ENCODE measurements around the gene POU4F1. TPM values are rescaled to one million over a fixed set of nuclear protein-coding genes. Genes with fewer than 3 reads are reported as not detected.
"Not testable (repeated sequence)": the region's sequence is repeated elsewhere in the genome, so short reads cannot be mapped to it uniquely, and the experiment has no call there.

The POU4F1 gene
- polyA plus RNA-seq, 3 donors, result not detected

DNA sequence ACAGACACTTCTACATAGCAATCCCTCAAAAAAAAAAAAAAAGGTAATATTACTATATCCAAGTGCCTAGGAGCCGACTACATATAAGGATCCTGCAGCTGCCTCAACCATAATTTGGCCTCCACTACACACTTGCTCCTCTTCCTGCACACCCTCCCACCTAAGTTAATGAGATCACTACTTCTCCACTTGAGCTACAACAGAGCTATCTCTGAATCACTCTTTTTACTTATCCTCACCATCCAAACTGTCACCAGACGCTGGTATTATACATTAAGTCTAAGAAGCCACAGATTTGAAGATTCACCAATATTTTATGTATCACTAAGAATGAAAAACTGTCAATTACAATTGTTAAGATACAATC lies 47.3 kb upstream of the POU4F1 start:
- Histone ChIP-seq H3K4me1 (ENCODE audit: control insufficient read depth in 1 of 2, insufficient read depth in 2 of 2, low read length in 2 of 2) (peaks cover 8 to 11% of the 10 kb centered on the region in 2 donors), H3K27ac (ENCODE audit: low read depth in 1 of 2, low read length in 2 of 2) (no peak overlapping the region), H3K9ac (ENCODE audit: insufficient read depth, low read length, poor library complexity, severe bottlenecking) (no peak overlapping the region), H2AFZ (ENCODE audit: insufficient read depth, low read depth, low read length, poor library complexity, severe bottlenecking) (no peak overlapping the region), H3K27me3 (ENCODE audit: control insufficient read depth in 2 of 2, insufficient read depth in 2 of 2, low read length in 2 of 2) (no peaks in the 10 kb centered on the region), H4K20me1 (ENCODE audit: insufficient read depth, low read length) (peaks cover 99% of the 10 kb centered on the region), H3K4me2 (replicated peaks; ENCODE audit: extremely low read depth, low read length, poor library complexity, severe bottlenecking) (no peak overlapping the region), H3K79me2 (ENCODE audit: insufficient read depth, low read length) (peaks cover 100% of the 10 kb centered on the region), H3K36me3 (replicated peaks in 1 of 2; ENCODE audit: control insufficient read depth in 1 of 2, insufficient read depth in 2 of 2, low read length in 2 of 2) (peaks cover 0 to 5% of the 10 kb centered on the region in 2 donors), H3K9me3 (replicated peaks in 1 of 2; ENCODE audit: control insufficient read depth in 1 of 2, insufficient read depth in 1 of 2, low read length in 2 of 2) (no peaks in the 10 kb centered on the region), H3K4me3 (replicated peaks in 1 of 3; ENCODE audit: low read depth in 2 of 3, low read length in 3 of 3) (no peak overlapping the region)
- DNase-seq, result no peak
- Mint-ChIP-seq H3K4me1 (peaks cover 13% of the 10 kb centered on the region), H3K27me3 (ENCODE audit: low read depth in 3 of 3) (no peaks in the 10 kb centered on the region), H3K9me3 (no peaks in the 10 kb centered on the region), H3K4me3 (no peak overlapping the region), H3K36me3 (peaks cover under 1 to 2% of the 10 kb centered on the region in 2 donors), H3K27ac (no peak overlapping the region)
- WGBS (ENCODE audit: insufficient coverage), result 100% methylated on average over 1 of the region's 2 CpGs
- TF ChIP-seq, protein P1, sequence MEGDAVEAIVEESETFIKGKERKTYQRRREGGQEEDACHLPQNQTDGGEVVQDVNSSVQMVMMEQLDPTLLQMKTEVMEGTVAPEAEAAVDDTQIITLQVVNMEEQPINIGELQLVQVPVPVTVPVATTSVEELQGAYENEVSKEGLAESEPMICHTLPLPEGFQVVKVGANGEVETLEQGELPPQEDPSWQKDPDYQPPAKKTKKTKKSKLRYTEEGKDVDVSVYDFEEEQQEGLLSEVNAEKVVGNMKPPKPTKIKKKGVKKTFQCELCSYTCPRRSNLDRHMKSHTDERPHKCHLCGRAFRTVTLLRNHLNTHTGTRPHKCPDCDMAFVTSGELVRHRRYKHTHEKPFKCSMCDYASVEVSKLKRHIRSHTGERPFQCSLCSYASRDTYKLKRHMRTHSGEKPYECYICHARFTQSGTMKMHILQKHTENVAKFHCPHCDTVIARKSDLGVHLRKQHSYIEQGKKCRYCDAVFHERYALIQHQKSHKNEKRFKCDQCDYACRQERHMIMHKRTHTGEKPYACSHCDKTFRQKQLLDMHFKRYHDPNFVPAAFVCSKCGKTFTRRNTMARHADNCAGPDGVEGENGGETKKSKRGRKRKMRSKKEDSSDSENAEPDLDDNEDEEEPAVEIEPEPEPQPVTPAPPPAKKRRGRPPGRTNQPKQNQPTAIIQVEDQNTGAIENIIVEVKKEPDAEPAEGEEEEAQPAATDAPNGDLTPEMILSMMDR (IDR thresholded peaks at IDR 0.05), result no peak
- intact Hi-C loops (cut with micrococcal nuclease), result no loop called here

DNA sequence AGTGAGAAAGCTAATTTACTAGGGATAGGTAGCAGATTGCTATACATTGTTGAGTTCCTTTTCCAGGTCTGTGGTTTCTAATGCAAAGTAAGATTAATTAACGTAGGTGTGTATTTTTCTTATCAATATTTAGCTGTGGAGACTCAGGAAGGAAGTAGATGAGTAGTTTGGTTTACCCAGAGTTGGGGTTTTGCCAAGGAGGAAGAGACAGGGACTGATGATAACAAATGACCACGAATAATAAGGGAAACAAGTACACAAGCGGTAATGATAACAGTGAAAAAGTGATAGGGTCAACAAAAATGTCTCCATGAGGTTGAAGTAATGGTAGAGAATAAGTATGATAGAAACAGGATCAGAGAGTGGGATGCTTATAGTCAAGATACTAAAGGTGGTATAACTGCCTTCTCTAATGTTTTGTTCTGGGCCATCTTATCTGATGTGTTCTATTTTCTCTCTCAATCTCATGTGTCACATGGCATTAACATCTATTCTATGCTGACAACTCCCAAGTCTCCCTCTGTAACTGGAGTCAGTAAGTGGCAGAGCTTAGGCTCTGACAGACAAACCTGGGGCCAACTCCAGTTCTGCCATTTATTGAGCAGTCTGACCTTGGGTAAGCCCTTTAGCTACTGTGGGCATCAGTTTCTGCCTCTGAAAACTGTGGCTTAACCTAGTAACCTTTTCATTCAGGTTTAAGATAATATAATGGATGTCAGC lies 46.8 kb upstream of the POU4F1 start:
- Histone ChIP-seq H3K9ac (ENCODE audit: insufficient read depth, low read length, poor library complexity, severe bottlenecking) (no peak overlapping the region), H3K27me3 (ENCODE audit: control insufficient read depth in 2 of 2, insufficient read depth in 2 of 2, low read length in 2 of 2) (no peaks in the 10 kb centered on the region), H4K20me1 (ENCODE audit: insufficient read depth, low read length) (peaks cover 99% of the 10 kb centered on the region), H3K9me3 (replicated peaks in 1 of 2; ENCODE audit: control insufficient read depth in 1 of 2, insufficient read depth in 1 of 2, low read length in 2 of 2) (no peaks in the 10 kb centered on the region), H3K27ac (ENCODE audit: low read depth in 1 of 2, low read length in 2 of 2) (no peak overlapping the region), H2AFZ (ENCODE audit: insufficient read depth, low read depth, low read length, poor library complexity, severe bottlenecking) (no peak overlapping the region), H3K36me3 (replicated peaks in 1 of 2; ENCODE audit: control insufficient read depth in 1 of 2, insufficient read depth in 2 of 2, low read length in 2 of 2) (peaks cover 0 to under 1% of the 10 kb centered on the region in 2 donors), H3K4me2 (replicated peaks; ENCODE audit: extremely low read depth, low read length, poor library complexity, severe bottlenecking) (no peak overlapping the region), H3K79me2 (ENCODE audit: insufficient read depth, low read length) (peaks cover 99% of the 10 kb centered on the region), H3K4me3 (replicated peaks in 1 of 3; ENCODE audit: low read depth in 2 of 3, low read length in 3 of 3) (no peak overlapping the region), H3K4me1 (ENCODE audit: control insufficient read depth in 1 of 2, insufficient read depth in 2 of 2, low read length in 2 of 2) (peaks cover 8 to 11% of the 10 kb centered on the region in 2 donors)
- Mint-ChIP-seq H3K36me3 (peaks cover 0 to 2% of the 10 kb centered on the region in 2 donors), H3K27ac (no peak overlapping the region), H3K9me3 (no peaks in the 10 kb centered on the region), H3K4me1 (peaks cover 10% of the 10 kb centered on the region), H3K4me3 (no peak overlapping the region), H3K27me3 (ENCODE audit: low read depth in 3 of 3) (no peaks in the 10 kb centered on the region)
- DNase-seq, result peak in 1 of 3 donors; percentile 3
- WGBS (ENCODE audit: insufficient coverage), result 3% methylated on average over 3 of the region's 3 CpGs
- TF ChIP-seq, protein P1 (IDR thresholded peaks at IDR 0.05), result no peak
- intact Hi-C loops (cut with micrococcal nuclease), result no loop called here

DNA sequence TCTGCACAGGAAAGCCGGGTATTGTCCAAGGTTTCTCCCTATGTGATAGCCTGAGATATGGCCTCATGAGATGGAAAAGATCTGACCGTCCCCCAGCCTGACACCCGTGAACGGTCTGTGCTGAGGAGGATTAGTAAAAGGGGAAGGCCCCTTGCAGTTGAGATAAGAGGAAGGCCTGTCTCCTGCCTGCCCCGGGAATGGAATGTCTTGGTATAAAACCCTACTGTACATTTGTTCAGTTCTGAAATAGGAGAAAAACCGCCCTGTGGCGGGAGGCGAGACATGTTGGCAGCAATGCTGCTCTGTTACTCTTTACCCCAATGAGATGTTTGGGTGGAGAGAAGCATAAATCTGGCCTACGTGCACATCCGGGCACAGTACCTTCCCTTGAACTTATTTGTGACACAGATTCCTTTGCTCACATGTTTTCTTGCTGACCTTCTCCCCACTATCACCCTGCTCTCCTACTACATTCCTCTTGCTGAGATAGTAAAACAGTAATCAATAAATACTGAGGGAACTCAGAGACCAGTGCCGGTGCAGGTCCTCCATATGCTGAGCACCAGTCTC lies 43.8 kb upstream of the POU4F1 start:
- H3K4me3 Mint-ChIP-seq; H3K9ac ChIP-seq (ENCODE audit: insufficient read depth, low read length, poor library complexity, severe bottlenecking); H3K4me3 ChIP-seq (replicated peaks in 1 of 3; ENCODE audit: low read depth in 2 of 3, low read length in 3 of 3); H3K27me3 Mint-ChIP-seq (ENCODE audit: low read depth in 3 of 3); H2AFZ ChIP-seq (ENCODE audit: insufficient read depth, low read depth, low read length, poor library complexity, severe bottlenecking); H3K9me3 ChIP-seq (replicated peaks in 1 of 2; ENCODE audit: control insufficient read depth in 1 of 2, insufficient read depth in 1 of 2, low read length in 2 of 2); DNase-seq; H3K9me3 Mint-ChIP-seq; intact Hi-C loops (cut with micrococcal nuclease); H3K27me3 ChIP-seq (ENCODE audit: control insufficient read depth in 2 of 2, insufficient read depth in 2 of 2, low read length in 2 of 2); H3K4me2 ChIP-seq (replicated peaks; ENCODE audit: extremely low read depth, low read length, poor library complexity, severe bottlenecking); H3K27ac ChIP-seq (ENCODE audit: low read depth in 1 of 2, low read length in 2 of 2): not testable (repeated sequence)
- peaks cover 91% of the 10 kb centered on the region for H3K79me2 ChIP-seq (ENCODE audit: insufficient read depth, low read length)
- H3K27ac Mint-ChIP-seq, result peak overlapping the region in 1 of 7 donors; percentile 11
- peaks cover 13 to 21% of the 10 kb centered on the region in 2 donors for H3K36me3 Mint-ChIP-seq
- peaks cover 8 to 11% of the 10 kb centered on the region in 2 donors for H3K4me1 ChIP-seq (ENCODE audit: control insufficient read depth in 1 of 2, insufficient read depth in 2 of 2, low read length in 2 of 2)
- peaks cover 12% of the 10 kb centered on the region for H3K4me1 Mint-ChIP-seq
- H4K20me1 ChIP-seq (ENCODE audit: insufficient read depth, low read length), result peaks cover 93% of the 10 kb centered on the region
- 47% methylated on average over 5 of the region's 11 CpGs for WGBS (ENCODE audit: insufficient coverage)
- H3K36me3 ChIP-seq (replicated peaks in 1 of 2; ENCODE audit: control insufficient read depth in 1 of 2, insufficient read depth in 2 of 2, low read length in 2 of 2), result peaks cover 0 to 28% of the 10 kb centered on the region in 2 donors

All from CD14-positive monocyte (primary cell).